ENCODE data around the gene UNKL.

Gene UNKL

GRCh38 chr16:1398826-1399581 lies 15.5 kb downstream of the UNKL start:
- DNase-seq, result no peak

- no peak for DNase-seq
Measured at GRCh38 chr16:1398351-1398750, 16.2 kb downstream of the UNKL start.

GRCh38 chr16:1397779-1398178 lies 16.7 kb downstream of the UNKL start:
- no peak for DNase-seq

- no peak for DNase-seq
Measured at GRCh38 chr16:1395444-1396031, 19.0 kb downstream of the UNKL start.

DNA sequence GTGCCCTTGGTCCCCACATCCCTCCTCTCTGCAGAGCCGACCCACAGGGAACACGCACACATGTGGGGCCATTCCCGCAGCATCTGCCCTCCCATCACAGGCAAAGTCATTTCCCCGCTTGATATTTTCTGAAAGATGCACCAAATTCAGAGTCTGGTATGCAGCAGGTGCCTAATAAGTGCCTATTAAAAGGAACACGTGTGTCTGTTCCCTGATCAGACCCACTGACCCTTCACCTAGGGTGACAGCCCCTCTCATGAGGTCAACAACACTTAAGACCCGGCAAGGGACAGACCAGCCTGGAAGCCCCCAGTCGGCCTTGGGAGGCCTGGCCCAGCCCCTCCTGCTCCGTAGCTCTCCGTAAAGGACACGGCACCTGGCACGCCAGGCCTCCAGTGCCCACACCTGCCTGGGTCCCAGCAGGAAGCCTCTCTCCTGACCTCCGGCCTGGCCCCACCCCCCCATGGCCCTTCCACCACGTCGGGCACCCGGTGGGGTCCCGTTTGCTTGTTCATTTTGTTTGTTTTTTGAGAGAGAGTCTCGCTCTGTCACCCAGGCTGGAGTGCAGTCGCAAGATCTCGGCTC lies 20.0 kb downstream of the UNKL start:
- DNase-seq, result no peak

- no peak for DNase-seq
Measured at GRCh38 chr16:1393613-1394176, 20.8 kb downstream of the UNKL start.

GRCh38 chr16:1392826-1393225 lies 21.7 kb downstream of the UNKL start:
- no peak for DNase-seq

- no peak for DNase-seq
Measured at GRCh38 chr16:1390239-1390779, 24.2 kb downstream of the UNKL start.

DNA sequence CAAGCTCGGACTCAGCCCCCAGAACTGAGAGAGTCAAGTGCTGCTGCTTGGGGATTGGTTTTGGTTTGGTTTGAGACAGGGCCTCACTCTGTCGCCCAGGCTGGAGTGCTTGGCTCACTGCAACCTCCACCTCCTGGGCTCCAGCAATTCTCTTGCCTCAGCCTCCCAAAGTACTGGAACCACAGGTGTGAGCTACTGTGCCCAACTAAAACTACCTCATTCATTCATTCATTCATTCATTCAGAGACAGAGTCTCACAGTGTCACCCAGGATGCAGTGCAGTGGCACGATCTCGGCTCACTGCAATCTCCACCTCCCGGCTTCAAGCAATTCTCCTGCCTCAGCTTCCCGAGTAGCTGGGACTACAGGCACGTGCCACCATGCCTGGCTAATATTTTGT lies 24.7 kb downstream of the UNKL start:
- no peak for DNase-seq

DNA sequence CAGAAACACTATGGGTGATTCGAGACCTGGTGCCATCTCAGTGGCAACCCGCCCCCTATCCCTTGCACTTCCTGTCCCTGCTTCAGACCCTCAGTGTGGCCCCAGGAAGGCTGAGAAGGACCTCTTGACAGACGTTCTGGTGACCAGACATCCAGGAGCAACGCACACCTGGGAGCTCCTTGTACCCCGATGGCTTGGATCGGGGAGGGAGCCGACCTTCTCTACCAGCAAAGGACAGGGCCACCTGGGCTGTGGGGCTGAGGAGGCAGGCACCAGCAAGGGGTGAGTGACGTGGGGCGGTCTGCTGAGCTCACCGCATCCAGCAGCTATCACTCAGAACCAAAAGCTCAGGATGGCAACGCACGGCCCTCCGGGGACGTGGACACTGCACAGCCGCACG lies 27.2 kb downstream of the UNKL start:
- DNase-seq, result no peak

DNA sequence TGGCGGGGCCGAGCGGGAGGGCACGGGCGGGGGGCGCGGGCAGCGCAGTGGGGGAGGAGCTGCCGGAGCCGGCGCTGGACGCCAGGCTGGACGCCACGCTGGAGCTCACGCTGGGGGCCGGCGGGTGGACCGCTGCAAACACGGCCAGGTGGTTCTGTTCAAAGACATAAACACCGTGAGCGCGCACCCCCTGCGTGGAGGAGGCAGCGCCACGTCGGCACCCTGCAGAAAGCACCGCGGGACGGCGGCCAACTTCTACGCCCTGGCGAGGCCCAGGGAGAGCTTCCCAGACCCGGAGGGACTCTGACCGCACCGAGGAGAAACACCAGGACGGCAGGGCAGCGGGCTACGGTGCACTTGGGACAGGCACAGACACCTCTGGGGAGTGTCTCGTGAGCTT lies 29.3 kb downstream of the UNKL start:
- DNase-seq, result no peak

GRCh38 chr16:1383556-1383955 lies 30.9 kb downstream of the UNKL start:
- no peak for DNase-seq

- DNase-seq, result no peak
Measured at GRCh38 chr16:1381612-1382406, 32.7 kb downstream of the UNKL start.

GRCh38 chr16:1380195-1380594 lies 34.3 kb downstream of the UNKL start:
- DNase-seq, result no peak

DNA sequence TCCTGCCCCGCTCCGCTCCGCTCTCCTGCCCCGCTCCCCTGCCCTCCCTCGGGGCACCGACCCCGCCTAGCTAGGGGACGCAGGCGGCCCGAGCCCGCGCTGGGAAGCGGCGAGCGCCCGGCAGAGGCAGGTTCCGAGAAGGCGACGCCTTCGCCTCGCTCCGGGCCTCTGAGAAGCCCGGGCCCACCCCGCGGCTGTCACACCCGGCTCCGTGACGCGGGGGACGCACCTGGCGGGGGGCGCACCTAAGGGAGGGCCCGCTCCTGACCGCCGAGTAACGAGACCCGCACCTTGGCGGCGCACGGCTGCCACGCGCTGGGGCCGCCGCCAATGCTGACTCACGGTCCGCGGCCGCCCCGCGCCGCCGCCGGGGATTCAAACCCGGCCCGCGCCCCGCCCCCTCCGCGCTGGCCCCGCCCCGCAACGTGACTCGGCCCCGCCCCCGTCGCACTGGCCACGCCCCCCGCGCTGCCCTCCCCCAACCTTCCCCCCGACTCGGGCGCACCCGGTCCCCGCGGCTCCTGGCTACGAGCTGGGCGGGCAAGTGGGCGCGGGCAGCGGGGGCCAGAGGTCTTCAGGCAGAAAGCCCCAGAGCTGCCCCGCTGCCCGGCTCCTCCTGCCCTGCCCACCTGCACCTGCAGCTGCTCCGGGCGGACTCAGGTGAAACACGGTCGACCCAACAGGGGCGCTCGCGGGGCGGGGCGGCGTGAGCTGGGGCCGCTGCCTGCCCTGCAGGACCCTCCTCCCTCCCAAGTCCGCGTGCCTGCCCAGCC lies 35.0 kb downstream of the UNKL start:
- peak; percentile 50 for DNase-seq

- DNase-seq, result peak; percentile 33
Measured at GRCh38 chr16:1378804-1379303, 35.6 kb downstream of the UNKL start.

DNA sequence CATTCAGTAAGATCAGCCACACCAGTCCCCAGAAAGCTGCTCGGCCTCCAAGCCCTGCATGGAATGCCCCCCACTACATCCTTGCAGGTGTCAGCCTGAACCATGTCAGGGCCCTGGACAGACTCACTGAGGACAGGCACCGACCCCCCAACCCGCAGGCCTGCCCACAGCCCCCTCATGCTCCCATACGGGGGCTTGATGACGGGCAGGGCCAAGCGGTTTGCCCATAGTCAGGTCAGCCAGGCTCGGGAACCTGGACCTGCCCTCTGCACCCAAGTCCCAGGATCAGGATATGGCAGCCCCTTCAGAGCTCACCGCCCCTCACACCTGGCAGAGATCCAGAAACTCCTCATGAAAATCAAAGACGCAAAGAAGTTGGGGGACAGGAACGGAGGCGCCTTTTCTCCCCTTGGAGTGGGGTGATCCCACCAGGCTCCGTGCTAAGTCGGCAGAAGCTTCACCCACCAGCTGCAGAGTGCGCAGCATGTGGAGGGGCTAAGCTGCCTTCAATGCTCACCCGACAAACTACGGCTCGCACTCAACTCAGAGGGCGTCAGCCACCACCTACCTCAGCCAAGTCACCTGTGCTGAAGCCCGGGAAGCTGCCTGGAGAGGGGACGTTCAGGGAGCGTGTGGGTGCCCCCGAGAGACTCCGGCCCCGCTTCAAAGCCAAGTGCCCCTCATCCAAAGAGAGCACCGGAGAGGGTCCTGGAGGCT lies 36.3 kb downstream of the UNKL start:
- DNase-seq, result no peak

DNA sequence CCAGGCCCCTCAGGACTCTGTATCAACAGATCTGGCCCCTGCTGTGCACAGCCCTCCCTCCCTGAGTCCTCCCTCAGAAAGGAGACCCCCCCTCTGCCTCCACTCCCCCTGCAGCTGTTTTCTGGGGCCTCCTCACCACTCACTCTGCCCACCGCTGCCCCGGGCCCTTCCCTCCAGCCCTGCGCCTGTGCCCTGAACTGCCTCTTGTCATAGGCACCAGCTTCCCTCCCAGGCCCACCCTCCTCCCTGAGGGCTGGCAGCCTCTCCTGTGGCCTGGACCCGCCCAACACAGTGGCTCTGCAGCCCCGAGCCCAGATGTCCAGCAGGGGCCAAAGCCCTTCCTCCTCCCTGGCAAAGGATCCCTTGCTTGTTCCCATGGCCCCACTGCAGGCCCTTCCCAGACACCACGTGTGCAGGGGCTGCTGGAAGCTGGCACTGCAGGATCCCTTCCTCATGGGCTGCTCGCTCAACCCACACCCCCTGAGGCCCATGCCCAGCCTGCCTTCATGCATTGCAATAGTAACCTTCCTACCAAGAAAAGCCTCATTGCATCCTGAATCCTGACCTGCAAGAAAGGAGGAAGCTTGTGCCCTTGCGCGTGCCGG lies 37.0 kb downstream of the UNKL start:
- no peak for DNase-seq

DNA sequence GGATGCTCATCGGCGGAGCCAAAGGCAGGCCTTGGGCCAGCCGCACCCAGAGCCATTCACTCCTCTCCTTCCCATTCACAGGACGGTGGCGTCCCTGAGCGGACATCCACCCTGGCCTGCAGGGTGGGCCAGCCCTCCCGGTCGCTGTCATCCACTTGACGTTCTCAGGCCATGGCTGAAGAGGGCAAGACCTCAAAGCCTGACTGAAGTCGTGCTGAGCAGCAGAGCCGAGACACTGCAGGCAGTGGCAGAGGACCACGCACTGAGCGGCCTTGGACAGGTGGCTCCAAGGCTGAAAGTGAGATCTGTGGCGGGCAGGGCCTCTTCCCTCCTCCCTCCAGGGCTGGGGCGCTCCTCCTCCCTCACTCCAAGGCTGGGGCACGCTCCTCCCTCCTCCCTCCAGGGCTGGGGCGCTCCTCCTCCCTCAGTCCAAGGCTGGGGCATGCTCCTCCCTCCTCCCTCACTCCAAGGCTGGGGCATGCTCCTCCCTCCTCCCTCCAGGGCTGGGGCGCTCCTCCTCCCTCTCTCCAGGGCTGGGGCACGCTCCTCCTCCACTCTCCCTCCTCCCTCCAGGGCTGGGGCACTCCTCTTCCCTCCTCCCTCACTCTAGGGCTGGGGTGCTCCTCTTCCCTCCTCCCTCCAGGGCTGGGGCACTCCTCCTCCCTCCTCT lies 38.6 kb downstream of the UNKL start:
- DNase-seq, result no peak

- DNase-seq, result no peak
Measured at GRCh38 chr16:1375298-1375640, 39.2 kb downstream of the UNKL start.
